Thoracic aorta endothelial cell (primary cell): ENCODE data around the gene LEO1. TPM values are rescaled to one million over a fixed set of nuclear protein-coding genes. Genes with fewer than 3 reads are reported as not detected.

ENCODE experiments used
- small RNA-seq: library from RNA; depleted of rRNA; stranded (forward); fragments of <200 nt; gene quantifications from one replicate; pipeline ENCODE3, GENCODE V24; 2012
- total RNA-seq: library from RNA; depleted of rRNA; stranded (reverse); fragments of >200 nt; gene quantifications from 2 replicates; pipeline ENCODE4 v1.2.3, GENCODE V29; 2012

Gene LEO1
- total RNA-seq = 30.7 and 39.0 TPM in 2 replicates

DNA sequence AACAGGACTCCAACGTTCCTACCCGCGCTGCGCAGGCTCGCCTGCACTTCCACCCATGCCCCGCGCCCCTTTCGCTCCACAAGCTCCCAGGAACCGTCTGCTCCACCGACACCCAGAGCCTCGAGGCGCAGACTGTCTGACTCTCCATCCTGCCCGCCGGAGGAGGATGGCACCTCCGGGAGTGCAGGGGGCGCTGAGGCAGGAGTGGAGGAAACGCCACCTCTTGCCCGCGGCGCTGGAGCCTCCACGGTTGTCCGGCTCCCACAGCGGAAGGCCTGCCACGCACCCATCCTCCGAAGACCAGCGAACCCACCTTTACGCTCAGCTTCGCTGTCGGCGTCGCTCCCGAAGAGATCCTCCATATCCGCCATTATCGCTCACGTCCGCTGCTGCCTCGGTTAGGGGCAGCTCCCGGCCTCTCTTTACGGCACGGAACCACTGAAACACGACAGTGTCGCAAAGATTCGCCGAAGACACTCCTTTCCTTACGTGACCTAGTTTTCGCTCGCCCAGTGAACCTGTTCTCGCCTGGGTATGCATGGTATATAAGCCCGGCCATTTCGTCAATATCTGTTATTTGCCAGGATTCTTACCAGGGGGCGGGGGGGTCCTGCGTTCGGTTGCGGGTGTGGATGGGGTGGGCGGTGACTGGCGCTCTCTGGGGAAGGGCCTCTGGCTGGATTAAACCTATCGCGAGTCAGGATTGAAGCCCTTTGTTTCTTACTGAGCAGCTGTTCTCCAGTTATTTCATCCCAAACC lies at the start of gene LEO1:
Gene LEO1, minus strand, starts transcription at position 404 of the 759 bp plus-strand sequence. Its CDS starts 33 bp downstream, at position 371.

DNA sequence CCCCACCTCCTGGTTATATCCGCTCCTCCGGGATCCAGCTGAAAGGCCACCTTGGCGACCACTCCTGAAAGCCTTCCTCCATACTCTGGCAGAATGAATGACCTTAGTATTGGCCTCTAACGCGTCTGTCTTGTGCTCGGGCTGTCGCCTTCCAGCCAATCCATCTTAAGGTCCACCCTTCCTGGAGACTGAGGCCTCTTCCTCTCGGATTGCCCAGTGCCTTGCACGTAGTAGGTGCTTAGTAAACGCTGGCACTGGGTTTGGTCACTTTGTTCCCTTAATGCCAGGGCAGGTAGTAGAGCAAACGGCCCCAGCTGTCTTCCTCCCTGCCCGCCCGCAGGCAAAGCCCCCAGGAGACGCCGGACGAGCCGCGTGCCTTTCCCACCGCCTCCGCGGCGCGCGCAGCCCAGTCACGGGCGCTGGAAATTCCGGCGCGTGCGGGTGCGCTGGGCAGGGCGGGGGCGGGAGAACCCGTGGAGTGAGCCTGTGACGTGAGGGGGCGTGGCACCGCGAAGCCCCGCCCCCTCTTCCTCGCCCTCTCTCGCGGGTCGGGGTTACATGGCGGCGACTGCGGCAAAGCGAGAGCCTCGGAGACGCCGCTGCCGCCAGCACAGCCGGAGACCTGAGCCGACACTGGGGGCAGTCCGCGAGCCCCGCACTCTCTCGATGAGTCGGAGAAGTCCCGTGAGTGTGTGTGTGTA lies 47.3 kb upstream of the LEO1 start, which contains the start of gene MAPK6:
Gene MAPK6, plus strand, starts transcription at position 527 of the 701 bp plus-strand sequence. CDS start 27,242 bp downstream, outside the sequence.

Small RNA genes lying within 50 kb of the gene (small RNA-seq; reads per million reads assigned to genes)
- not detected for gene RNU6-90P

Other genes starting within 250 kb of the LEO1 start
- 13.0 and 17.8 TPM in 2 replicates for gene LYSMD2, start 234.1 kb downstream of the LEO1 start, total RNA-seq
- gene TMOD2, start 220.2 kb downstream of the LEO1 start, total RNA-seq = 6.0 and 9.8 TPM in 2 replicates
- gene TMOD3, start 142.1 kb downstream of the LEO1 start, total RNA-seq = 104 and 114 TPM in 2 replicates
- 64.5 and 65.8 TPM in 2 replicates for gene MAPK6, start 47.4 kb upstream of the LEO1 start, total RNA-seq
- 0.22 TPM in 1 of 2 replicates, not detected in the other for gene BCL2L10, start 141.0 kb upstream of the LEO1 start, total RNA-seq
- 17.0 and 22.0 TPM in 2 replicates for gene GNB5, start 219.6 kb upstream of the LEO1 start, total RNA-seq